Pancreas (tissue), 10 donors: ENCODE data around the gene BRD9. TPM values are rescaled to one million over a fixed set of nuclear protein-coding genes. Genes with fewer than 3 reads are reported as not detected.

ENCODE experiments used
- ATAC-seq, 4 donors: fragments of 200-7000 bp; cut with Tn5 transposase; one replicate each; pipeline versions ENCODE4 v1.8.0 to v1.9.1; 2020; ENCODE audit warnings: mild to moderate bottlenecking in 4 of 4, moderate library complexity in 4 of 4
- DNase-seq, 6 donors: peaks; one replicate each; pipeline ENCODE4 v3.0.0-alpha.2; 2020
- FAIRE-seq: peaks from 2 replicates; lab custom pipeline; 2012; peaks lifted over from hg19 to GRCh38; lab: Jason Lieb, UNC
- H3K27ac ChIP-seq, 4 donors: fragments of 200-600 bp; sonication (generic); 1 replicate in 3 of 4; 2 replicates in 1 of 4; pipeline versions ENCODE4 v1.5.0 to v1.8.0; 2020
- H3K27me3 ChIP-seq, 4 donors: fragments of 200-600 bp; one replicate each; pipeline ENCODE4 v1.8.0; 2021
- H3K36me3 ChIP-seq, 3 donors: fragments of 200-600 bp; sonication (generic) in 1 of 3; one replicate each; pipeline versions ENCODE4 v1.5.0 to v1.8.0; 2020 to 2021
- H3K4me1 ChIP-seq, 3 donors: fragments of 200-600 bp; one replicate each; pipeline ENCODE4 v1.8.0; 2021
- H3K4me3 ChIP-seq, 4 donors: fragments of 200-600 bp; sonication (generic) in 2 of 4; one replicate each; pipeline versions ENCODE4 v1.5.0 to v1.8.0; 2020 to 2021
- H3K9me3 ChIP-seq, 4 donors: fragments of 200-600 bp; one replicate each; pipeline ENCODE4 v1.8.0; 2021
- CTCF ChIP-seq, 4 donors: fragments of 200-600 bp; sonication (generic) in 3 of 4; IDR thresholded peaks; one replicate each; pipeline versions ENCODE4 v1.5.0 to v1.8.0; 2021; ENCODE audit warnings: antibody characterized with exemption in 4 of 4
- WGBS, 2 donors: extraction: QIAGEN DNeasy Blood & Tissue Kit; methylation state at CpG; one replicate each; pipeline ENCODE4 v1.1.7; 2013; 5-methylcytosine and 5-hydroxymethylcytosine counted together
- intact Hi-C, 3 donors: fragments of 100-400 bp; cut with DNase I; formaldehyde crosslinking; loops; one replicate each; pipeline versions ENCODE4 v1.11.1 to v1.14.2; 2022
- polyA plus RNA-seq, 2 donors: library from polyadenylated mRNA; stranded (reverse); fragments of 200-250 nt; gene quantifications; one replicate each; pipeline ENCODE4 v1.2.3, GENCODE V29; 2013
- total RNA-seq, 6 donors: library from RNA; stranded (reverse); fragmentation: NEBNext Ultra II Directional in 4 of 6; extraction: Animal tissue kit (Norgen Biotek cat#: 25700) in 4 of 6; gene quantifications; one replicate each; pipeline versions ENCODE4 v1.2.1 to v1.2.4, GENCODE V29; 2021 to 2023
- donor health status: healthy with polysubstance abuse.
- donor health status: DM: no; HTN: no; CAD: no; lungs with moderate emphysema.
- donor health status: DM: no; HTN: no; CAD: no.
- donor health status: control.
- donor health status: control.
- donor health status: Bipolar disorder and iron deficiency.
- donor health status: DM: yes; HTN: yes; CAD: no.
- donor health status: DM: no; HTN: no; CAD: no.
- donor health status: DM: no; HTN: no; CAD: no.
- donor health status: DM: yes; HTN: yes; CAD: no.

The BRD9 gene
- total and polyA plus RNA-seq, 8 donors = 11.3 to 38.5 (median 17.5) TPM

GRCh38 chr5:884345-885126 lies 8.1 kb downstream of the BRD9 start:
- intact Hi-C loops = no loop called here
- Histone ChIP-seq H3K9me3 (no peaks in the 10 kb centered on the region), H3K27ac (no peak overlapping the region), H3K27me3 (no peaks in the 10 kb centered on the region), H3K36me3 (peaks cover 6 to 63% (median 19%) of the 10 kb centered on the region in 3 donors), H3K4me3 (no peak overlapping the region), H3K4me1 (no peaks in the 10 kb centered on the region)
- ATAC-seq (peak in 1 of 4 donors; percentile 33), DNase-seq (peak in 1 of 6 donors; percentile 61), FAIRE-seq (no peak)
- TF ChIP-seq CTCF (IDR thresholded peaks at IDR 0.05) = no peak
- 91 to 93% methylated on average over 16 of the region's 16 CpGs for WGBS, 2 donors

- peaks cover 6 to 59% (median 19%) of the 10 kb centered on the region in 3 donors for H3K36me3 ChIP-seq
- ATAC-seq (no peak), DNase-seq (peak in 1 of 6 donors; percentile 42), FAIRE-seq (no peak)
- H3K4me1 ChIP-seq = no peaks in the 10 kb centered on the region
- no peak overlapping the region for H3K4me3 ChIP-seq
- H3K27me3 ChIP-seq = no peaks in the 10 kb centered on the region
- 95% methylated on average over 29 of the region's 29 CpGs for WGBS, 2 donors
- TF ChIP-seq CTCF (IDR thresholded peaks at IDR 0.05) = no peak
- H3K9me3 ChIP-seq = no peaks in the 10 kb centered on the region
- H3K27ac ChIP-seq = no peak overlapping the region
- intact Hi-C loops = no loop called here
These were observed 9.0 kb downstream of the BRD9 start for GRCh38 chr5:883475-884181.

- H3K4me1 ChIP-seq = no peaks in the 10 kb centered on the region
- no peak for ATAC-seq
- intact Hi-C loops = no loop called here
- no peak overlapping the region for H3K4me3 ChIP-seq
- no peak for DNase-seq
- WGBS, 2 donors = 95% methylated on average over 33 of the region's 33 CpGs
- H3K9me3 ChIP-seq = no peaks in the 10 kb centered on the region
- H3K27ac ChIP-seq = no peak overlapping the region
- no peak for FAIRE-seq
- no peak for TF ChIP-seq CTCF (IDR thresholded peaks at IDR 0.05)
- no peaks in the 10 kb centered on the region for H3K27me3 ChIP-seq
- peaks cover 6 to 61% (median 19%) of the 10 kb centered on the region in 3 donors for H3K36me3 ChIP-seq
These were observed 10.1 kb downstream of the BRD9 start for GRCh38 chr5:882253-883183.

- Histone ChIP-seq H3K4me3 (no peak overlapping the region), H3K27ac (no peak overlapping the region), H3K4me1 (no peaks in the 10 kb centered on the region), H3K36me3 (peaks cover 6 to 57% (median 19%) of the 10 kb centered on the region in 3 donors), H3K27me3 (no peaks in the 10 kb centered on the region), H3K9me3 (no peaks in the 10 kb centered on the region)
- DNase-seq (peak in 1 of 6 donors; percentile 48), FAIRE-seq (no peak), ATAC-seq (no peak)
- WGBS, 2 donors = 91 to 92% methylated on average over 12 of the region's 12 CpGs
- intact Hi-C loops = no loop called here
- TF ChIP-seq CTCF (IDR thresholded peaks at IDR 0.05) = no peak
These were observed 11.1 kb downstream of the BRD9 start for GRCh38 chr5:881551-881935.
